GM12892 (cell line): Measurements from ENCODE around the gene SCAPER.
A peak's percentile ranks its signal among the peaks of the same experiment; 100 is the strongest.

Source experiments
- DNase-seq: peaks from one replicate; pipeline ENCODE4 v3.0.0; 2011; ENCODE audit not compliant: insufficient read length
- FAIRE-seq: peaks from 2 replicates; lab custom pipeline; 2011; peaks lifted over from hg19 to GRCh38; lab: Jason Lieb, UNC
- POLR2A ChIP-seq: IDR thresholded peaks from 2 replicates; pipeline ENCODE4 v1.6.1; 2011; ENCODE audit warnings: low read depth, low read length, control low read depth
- POLR2AphosphoS5 ChIP-seq: IDR thresholded peaks from 2 replicates; pipeline ENCODE4 v1.6.1; 2011; ENCODE audit warnings: low read depth, low read length, control low read depth
- TAF1 ChIP-seq: IDR thresholded peaks from 2 replicates; pipeline ENCODE4 v1.6.1; 2011; ENCODE audit warnings: low read depth, mild to moderate bottlenecking, control low read depth, low read length, borderline replicate concordance

SCAPER gene

DNA sequence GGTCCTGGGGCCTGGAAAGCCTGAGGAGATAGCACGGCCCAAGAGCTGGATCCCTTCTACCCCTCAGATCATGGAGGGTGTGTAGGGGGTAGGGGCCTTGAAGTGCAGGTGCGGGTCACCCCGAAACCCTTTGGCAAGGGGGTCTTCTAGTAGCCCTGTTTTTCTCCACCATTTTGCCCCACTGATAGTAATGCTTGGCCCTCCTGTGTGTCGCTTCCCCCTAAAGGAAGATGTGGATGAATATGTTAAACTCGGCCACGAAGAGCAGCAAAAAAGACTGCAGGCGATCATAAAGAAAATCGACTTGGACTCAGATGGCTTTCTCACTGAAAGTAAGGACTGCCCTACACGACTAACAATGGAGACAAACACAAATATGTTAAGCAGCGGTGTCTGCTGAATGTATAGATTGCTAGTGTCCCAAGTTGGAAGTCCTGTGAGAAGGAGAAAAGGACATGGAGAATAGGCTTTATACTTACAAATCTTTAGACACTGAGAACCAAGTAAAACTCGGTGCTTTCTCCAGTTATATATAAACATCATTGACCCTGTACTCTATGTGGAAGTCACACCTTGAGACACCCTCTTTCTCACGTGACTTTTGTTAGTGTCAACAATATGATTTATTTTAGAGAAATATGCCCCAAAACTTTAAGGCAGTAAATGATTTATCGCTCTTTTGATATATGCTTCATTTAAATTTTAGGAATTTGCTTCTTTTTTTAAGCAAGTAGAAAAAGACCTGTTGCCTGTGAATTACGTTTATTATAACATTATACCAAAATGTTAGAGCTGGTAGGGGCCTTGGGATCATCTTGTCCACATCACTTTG lies 27.2 kb upstream of the SCAPER start:
- no peak for TF ChIP-seq TAF1
- TF ChIP-seq POLR2AphosphoS5 = no peak
- no peak for TF ChIP-seq POLR2A
- FAIRE-seq (peak; percentile 78), DNase-seq (no peak)

DNA sequence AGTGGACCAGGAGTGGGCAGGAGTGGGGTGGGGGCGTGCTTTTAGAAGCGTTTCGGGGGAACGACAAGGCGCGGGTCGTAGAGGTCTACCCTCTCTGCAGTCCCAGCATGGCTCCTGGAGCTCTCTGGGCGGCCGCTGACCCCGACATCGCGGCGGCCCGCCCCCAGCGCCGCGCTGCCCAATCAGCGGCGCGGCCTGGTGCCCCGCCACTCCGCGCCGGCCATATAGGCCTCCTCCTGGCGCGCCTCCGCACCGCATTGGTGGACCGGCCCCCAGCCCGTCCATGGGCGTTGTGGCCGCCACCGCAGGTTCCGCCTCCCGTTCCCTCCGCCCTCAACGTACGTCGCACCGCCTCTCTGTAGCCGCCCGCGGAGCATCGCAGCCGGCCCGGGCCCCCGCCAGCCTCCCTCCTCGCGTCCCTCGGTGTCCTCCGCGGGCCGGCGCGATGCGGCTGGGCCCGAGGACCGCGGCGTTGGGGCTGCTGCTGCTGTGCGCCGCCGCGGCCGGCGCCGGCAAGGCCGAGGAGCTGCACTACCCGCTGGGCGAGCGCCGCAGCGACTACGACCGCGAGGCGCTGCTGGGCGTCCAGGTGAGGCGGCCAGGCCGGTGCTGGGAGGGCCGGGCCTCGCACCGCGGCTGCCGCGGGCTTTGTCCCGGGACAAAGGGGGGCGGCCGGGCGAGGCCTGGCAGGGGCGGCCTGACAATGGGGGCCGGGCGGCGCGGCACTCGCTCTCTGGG lies 26.4 kb upstream of the SCAPER start, which contains the start of gene RCN2:
Gene RCN2 (plus strand): TSS at position 353 of the 738 bp plus-strand sequence. CDS start 93 bp downstream, at position 446.
- TF ChIP-seq POLR2A (peak; percentile 89), POLR2AphosphoS5 (peak; percentile 79), TAF1 (peak; percentile 65; the same call in 1 of the 2 replicates)
- FAIRE-seq (peak; percentile 99), DNase-seq (peak; percentile 85)

DNA sequence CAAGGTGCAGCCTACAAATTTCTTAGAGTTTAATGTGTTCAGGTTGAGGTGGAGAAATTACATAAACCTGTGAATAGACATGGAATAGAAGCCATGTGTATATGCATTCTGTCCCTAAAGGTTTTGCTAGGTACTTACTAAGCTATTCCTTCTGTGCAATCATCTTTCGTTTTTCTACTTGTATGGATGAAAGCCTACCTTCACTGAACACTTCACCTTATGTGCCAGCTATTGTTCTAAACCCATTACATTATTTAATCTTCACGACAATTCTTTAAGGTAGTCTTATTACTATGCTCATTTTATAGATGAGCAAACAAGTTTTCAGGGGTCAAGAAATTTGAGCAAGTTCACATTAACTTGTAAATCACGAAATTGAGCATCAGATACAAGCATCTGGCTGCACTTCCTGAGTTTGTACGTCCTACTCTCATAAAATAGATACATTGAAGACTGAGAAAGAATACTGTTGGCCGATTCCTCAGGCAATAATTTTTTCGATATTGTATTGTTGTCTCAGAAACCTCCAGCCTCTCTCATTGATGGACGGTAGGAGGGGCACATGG lies 25.8 kb upstream of the SCAPER start:
- no peak for TF ChIP-seq POLR2A
- no peak for TF ChIP-seq POLR2AphosphoS5
- TF ChIP-seq TAF1 = no peak
- FAIRE-seq = peak; percentile 60
- DNase-seq = no peak

DNA sequence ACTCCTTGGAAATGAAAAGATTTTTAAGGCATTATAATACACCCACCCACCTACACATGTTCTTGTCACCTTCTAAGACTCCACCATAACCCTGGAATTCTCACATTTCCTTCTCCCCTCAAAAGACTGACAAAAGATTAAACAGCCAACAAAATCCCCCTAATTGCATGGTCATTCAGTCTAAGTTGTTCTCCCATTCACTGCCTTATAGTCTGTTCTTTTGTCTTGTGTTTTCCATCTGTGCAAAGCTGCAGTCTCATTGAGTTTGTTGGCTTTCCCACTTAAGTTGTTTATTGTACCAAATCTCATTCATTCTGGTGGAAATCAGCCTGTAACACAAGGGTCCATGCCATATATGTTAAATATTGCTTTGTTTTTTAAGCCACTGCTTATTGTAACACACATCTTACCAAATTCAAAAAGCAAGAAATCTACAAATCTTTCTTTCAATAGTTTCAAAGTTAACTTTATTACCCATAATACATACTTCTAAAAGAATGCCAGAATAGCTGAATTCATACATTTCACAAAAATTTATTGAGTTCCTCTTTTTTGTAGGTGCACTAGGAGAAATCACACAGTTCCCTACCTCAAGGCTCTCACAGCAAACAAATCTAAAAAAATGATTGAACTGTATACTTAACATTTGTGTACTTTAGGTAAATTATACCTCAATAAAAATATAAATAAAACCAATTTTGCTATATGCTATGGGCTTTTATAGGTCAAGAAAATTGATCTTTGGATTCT lies 24.0 kb upstream of the SCAPER start:
- FAIRE-seq (no peak), DNase-seq (no peak)
- TF ChIP-seq POLR2A (no peak), TAF1 (no peak), POLR2AphosphoS5 (no peak)

DNA sequence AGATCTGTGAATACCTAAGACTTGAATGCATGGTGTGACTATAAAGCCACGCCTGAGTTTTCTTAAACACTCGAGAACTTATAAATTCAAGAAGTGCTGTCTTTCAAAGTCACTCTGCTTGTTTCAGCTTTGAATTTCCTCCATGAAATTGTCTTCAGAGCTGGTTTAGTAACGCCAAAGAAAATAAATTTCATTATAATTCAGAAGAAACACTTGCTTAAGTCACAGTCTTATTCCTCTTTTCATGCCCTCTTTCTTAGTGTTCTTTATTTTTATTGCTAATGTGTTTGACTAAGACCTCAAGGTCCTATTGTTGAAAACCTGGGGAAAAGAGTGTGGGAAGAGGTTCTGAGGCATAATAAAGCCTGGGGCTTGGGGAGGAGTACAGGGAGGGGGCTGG lies 23.1 kb upstream of the SCAPER start:
- no peak for FAIRE-seq
- no peak for TF ChIP-seq TAF1
- no peak for TF ChIP-seq POLR2A
- TF ChIP-seq POLR2AphosphoS5 = no peak

DNA sequence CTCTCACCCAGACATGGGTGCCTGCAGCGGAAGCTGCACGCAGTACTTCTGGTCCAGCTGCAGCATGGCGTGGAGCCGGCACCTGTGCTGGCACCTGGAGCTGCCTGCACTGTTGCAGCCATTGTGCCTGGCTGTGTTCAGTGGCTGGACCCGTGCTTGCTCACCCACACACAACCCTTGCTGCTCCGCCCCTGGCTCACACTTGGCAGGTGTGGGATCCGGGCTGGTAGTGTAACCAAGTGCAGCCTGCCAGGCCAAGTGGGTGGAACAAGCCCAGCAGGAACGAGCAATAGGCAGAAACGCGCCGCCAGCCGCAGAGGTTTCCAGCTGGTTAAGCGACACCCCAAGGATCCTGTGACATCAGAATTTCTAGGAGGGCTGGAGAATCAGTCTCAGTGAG lies 11.2 kb upstream of the SCAPER start:
- TF ChIP-seq TAF1 = no peak
- no peak for TF ChIP-seq POLR2A
- TF ChIP-seq POLR2AphosphoS5 = no peak
- no peak for FAIRE-seq
- DNase-seq = no peak

More for the DNA sequence above, 23.1 kb upstream of the SCAPER start:
- no peak for DNase-seq

DNA sequence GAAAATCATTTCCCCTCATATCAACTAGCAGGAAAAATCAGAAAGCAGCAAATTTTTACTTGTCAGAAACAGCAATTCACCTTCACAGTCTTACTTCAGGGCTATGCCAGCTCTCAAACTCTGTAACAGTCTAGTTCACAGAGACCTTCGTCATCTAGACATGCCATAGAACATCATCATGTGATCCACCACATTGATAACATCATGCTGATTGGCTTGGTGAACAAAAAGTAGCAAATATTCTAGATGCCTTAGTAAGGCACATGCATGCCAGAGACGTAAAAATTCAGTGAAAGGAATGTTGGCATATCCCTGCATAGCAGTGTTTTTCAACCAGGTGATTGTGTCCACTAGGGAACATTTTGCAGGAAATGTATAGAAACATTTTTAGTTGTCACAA lies 8.6 kb upstream of the SCAPER start:
- TF ChIP-seq POLR2AphosphoS5 (no peak), POLR2A (no peak), TAF1 (no peak)
- FAIRE-seq (no peak), DNase-seq (no peak)

DNA sequence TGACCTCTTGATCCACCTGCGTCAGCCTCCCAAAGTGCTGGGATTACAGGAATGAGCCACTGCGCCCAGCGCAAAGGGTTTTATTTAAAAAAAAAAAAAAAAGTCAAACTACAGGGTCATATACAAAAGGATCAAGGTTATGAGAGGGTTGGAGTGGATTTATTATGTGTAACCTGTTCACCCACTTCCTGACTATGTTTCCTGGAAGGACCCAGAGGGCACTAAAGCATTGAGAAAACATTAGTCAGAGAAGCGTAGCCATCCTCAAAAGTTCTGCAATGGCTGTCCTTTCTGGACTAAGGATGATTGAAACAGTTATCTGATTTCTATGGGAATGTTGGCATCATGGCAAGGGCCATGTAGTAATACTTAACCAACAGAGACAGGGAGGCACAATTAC lies 7.3 kb upstream of the SCAPER start:
- TF ChIP-seq POLR2AphosphoS5 = no peak
- FAIRE-seq = no peak
- no peak for DNase-seq

DNA sequence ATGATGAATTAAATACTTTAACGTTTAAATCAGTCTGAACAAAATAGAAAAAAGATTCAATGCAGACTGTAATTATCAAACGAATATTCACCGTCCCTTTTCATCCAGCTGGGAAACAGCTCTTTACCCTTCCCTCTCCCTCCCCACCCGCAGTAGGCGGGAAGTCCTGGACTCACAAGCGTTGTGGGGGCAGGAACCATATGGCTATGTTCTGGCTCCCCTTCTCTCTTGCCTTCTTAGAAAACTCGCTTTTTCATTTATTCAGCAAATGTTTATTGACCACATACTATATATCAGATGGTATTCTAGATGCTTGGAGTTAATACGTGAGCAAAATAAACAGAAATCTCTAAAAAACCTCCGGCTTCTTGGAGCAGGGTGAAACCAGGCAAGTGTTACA lies 715 bp upstream of the SCAPER start:
- no peak for FAIRE-seq
- no peak for TF ChIP-seq POLR2A
- no peak for TF ChIP-seq TAF1
- TF ChIP-seq POLR2AphosphoS5 = no peak
- DNase-seq = no peak

DNA sequence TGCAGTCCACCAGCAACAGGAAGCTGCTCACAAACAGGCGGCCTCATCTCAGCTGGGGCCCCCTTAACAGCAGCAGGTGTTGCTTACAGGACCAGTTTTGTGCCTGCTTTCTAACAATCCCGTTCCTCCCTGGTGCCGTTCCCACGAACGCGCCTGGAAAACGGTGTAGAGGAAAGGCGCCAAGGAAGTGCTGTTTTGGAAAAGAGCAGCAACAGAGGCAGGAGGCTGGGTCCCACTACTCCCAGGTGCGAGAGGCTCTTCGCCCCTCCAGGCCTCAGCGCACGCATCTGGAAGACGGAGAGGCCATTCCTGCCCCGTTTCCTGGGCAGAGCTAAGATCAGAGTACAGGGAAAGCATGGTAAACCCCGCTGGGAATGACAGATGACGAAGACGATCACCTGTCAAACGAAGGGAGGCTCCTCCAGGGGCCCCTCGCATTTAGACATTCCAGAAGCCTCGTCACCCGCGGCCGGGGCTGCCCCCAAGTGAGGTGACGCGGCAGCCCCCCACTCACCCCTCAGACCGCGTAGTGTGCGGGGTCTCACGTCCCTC lies 603 bp downstream of the SCAPER start:
- no peak for TF ChIP-seq TAF1
- TF ChIP-seq POLR2A = no peak
- no peak for TF ChIP-seq POLR2AphosphoS5
- DNase-seq (no peak), FAIRE-seq (no peak)

DNA sequence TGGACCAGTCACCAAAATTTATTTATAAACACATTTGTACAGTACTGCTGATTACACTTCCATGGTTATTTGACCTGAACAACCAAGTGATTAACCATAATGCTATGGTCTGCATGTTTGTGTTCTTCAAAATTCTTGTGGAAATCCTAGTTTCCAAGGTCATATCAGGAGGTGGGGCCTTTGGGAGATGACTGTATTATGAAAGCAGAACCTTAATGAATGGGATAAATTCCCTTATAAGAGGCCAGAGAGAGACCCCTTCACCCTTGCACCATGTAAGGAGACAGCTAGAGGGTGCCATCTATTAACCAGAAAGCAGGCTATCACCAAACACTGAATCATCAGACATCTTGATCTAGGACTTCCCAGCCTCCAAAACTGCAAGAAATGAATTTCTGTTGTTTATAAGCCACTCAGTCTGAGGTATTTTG lies 1.9 kb downstream of the SCAPER start:
- TF ChIP-seq TAF1 (no peak), POLR2AphosphoS5 (no peak), POLR2A (no peak)
- FAIRE-seq (no peak), DNase-seq (no peak)
